Measurements from ENCODE around the gene REPIN1. TPM values are rescaled to one million over a fixed set of nuclear protein-coding genes. Genes with fewer than 3 reads are reported as not detected.

Gene REPIN1
- total RNA-seq, 1 donor from 2014 or later, result 148 TPM

GRCh38 chr7:150402671-150403321, 34.2 kb downstream of the REPIN1 start:
- no peak for TF ChIP-seq CTCF (IDR thresholded peaks at IDR 0.05; ENCODE audit: unreplicated experiment)
- Mint-ChIP-seq H3K4me1 (ENCODE audit: low read depth) (peaks cover 50% of the 10 kb centered on the region), H3K27ac (peak overlapping the region; percentile 11), H3K27me3 (no peaks in the 10 kb centered on the region), H3K9me3 (ENCODE audit: low read depth) (no peaks in the 10 kb centered on the region), H3K36me3 (ENCODE audit: insufficient read depth) (peaks cover 8% of the 10 kb centered on the region), H3K4me3 (ENCODE audit: low read depth) (peak overlapping the region; percentile 27)
- DNase-seq (ENCODE audit: low spot score, unreplicated experiment), result no peak

- Mint-ChIP-seq H3K9me3 (ENCODE audit: low read depth) (no peaks in the 10 kb centered on the region), H3K36me3 (ENCODE audit: insufficient read depth) (peaks cover 8% of the 10 kb centered on the region), H3K27me3 (no peaks in the 10 kb centered on the region), H3K27ac (peak overlapping the region; percentile 76), H3K4me1 (ENCODE audit: low read depth) (peaks cover 50% of the 10 kb centered on the region), H3K4me3 (ENCODE audit: low read depth) (peak overlapping the region; percentile 94)
- DNase-seq (ENCODE audit: low spot score, unreplicated experiment), result no peak
- TF ChIP-seq CTCF (IDR thresholded peaks at IDR 0.05; ENCODE audit: unreplicated experiment), result no peak
Observed at GRCh38 chr7:150403376-150404171, 35.0 kb downstream of the REPIN1 start.

- H3K27me3 Mint-ChIP-seq, result no peaks in the 10 kb centered on the region
- H3K4me3 Mint-ChIP-seq (ENCODE audit: low read depth), result peak overlapping the region; percentile 94
- peaks cover 4% of the 10 kb centered on the region for H3K36me3 Mint-ChIP-seq (ENCODE audit: insufficient read depth)
- peak overlapping the region; percentile 87 for H3K27ac Mint-ChIP-seq
- DNase-seq (ENCODE audit: low spot score, unreplicated experiment), result no peak
- H3K4me1 Mint-ChIP-seq (ENCODE audit: low read depth), result peaks cover 50% of the 10 kb centered on the region
- H3K9me3 Mint-ChIP-seq (ENCODE audit: low read depth), result no peaks in the 10 kb centered on the region
- TF ChIP-seq CTCF (IDR thresholded peaks at IDR 0.05; ENCODE audit: unreplicated experiment), result no peak
Observed at GRCh38 chr7:150404172-150404804, 35.7 kb downstream of the REPIN1 start.

GRCh38 chr7:150404805-150405583, 36.4 kb downstream of the REPIN1 start:
- peak; percentile 0 for TF ChIP-seq CTCF (IDR thresholded peaks at IDR 0.05; ENCODE audit: unreplicated experiment)
- Mint-ChIP-seq H3K9me3 (ENCODE audit: low read depth) (no peaks in the 10 kb centered on the region), H3K4me1 (ENCODE audit: low read depth) (peaks cover 46% of the 10 kb centered on the region), H3K36me3 (ENCODE audit: insufficient read depth) (peaks cover 4% of the 10 kb centered on the region), H3K27me3 (no peaks in the 10 kb centered on the region), H3K27ac (peak overlapping the region; percentile 88), H3K4me3 (ENCODE audit: low read depth) (peak overlapping the region; percentile 94)
- DNase-seq (ENCODE audit: low spot score, unreplicated experiment), result peak; percentile 84
